MM.1S (cell line): ENCODE data around the gene FBXL4.

Experiments
- DNase-seq: peaks from one replicate; pipeline ENCODE4 v3.0.0-alpha.2; 2015
- H2AFZ ChIP-seq: fragments of 300-600 bp; sonication (generic); 2 replicates; pipeline ENCODE4 v1.6.0; 2016; ENCODE audit warnings: antibody characterized with exemption, low read length
- H3F3A ChIP-seq: fragments of 300-600 bp; sonication (generic); 2 replicates; pipeline ENCODE4 v1.6.1; 2016; ENCODE audit warnings: mild to moderate bottlenecking, antibody characterized with exemption, low read length, moderate library complexity, mixed read lengths; ENCODE audit not compliant: insufficient read depth
- H3K27ac ChIP-seq: fragments of 300-600 bp; sonication (generic); 2 replicates; pipeline ENCODE4 v1.5.1; 2016; ENCODE audit warnings: mild to moderate bottlenecking, low read length
- H3K27me3 ChIP-seq: fragments of 300-600 bp; sonication (generic); replicated peaks from 2 replicates; pipeline ENCODE4 v1.6.0; 2016; ENCODE audit warnings: low read length; ENCODE audit not compliant: insufficient read depth
- H3K36me3 ChIP-seq: fragments of 300-600 bp; sonication (generic); replicated peaks from 2 replicates; pipeline ENCODE4 v1.6.1; 2016; ENCODE audit warnings: mild to moderate bottlenecking, low read length, mixed read lengths; ENCODE audit not compliant: insufficient read depth
- H3K4me1 ChIP-seq: fragments of 300-600 bp; sonication (generic); 2 replicates; pipeline ENCODE4 v1.6.1; 2016; ENCODE audit warnings: low read length, mixed read lengths
- H3K4me2 ChIP-seq: fragments of 300-600 bp; sonication (generic); 2 replicates; pipeline ENCODE4 v1.6.0; 2016; ENCODE audit warnings: low read depth, low read length
- H3K4me3 ChIP-seq: fragments of 300-600 bp; sonication (generic); 2 replicates; pipeline ENCODE4 v1.5.1; 2016; ENCODE audit warnings: low read length, mixed read lengths
- H3K79me2 ChIP-seq: fragments of 300-600 bp; sonication (generic); 2 replicates; pipeline ENCODE4 v1.6.1; 2016; ENCODE audit warnings: mixed run types, low read length, mixed read lengths
- H3K9ac ChIP-seq: fragments of 300-600 bp; sonication (generic); 2 replicates; pipeline ENCODE4 v1.6.1; 2016; ENCODE audit warnings: low read length, mixed read lengths
- H3K9me2 ChIP-seq: fragments of 300-600 bp; sonication (generic); replicated peaks from 2 replicates; pipeline ENCODE4 v1.6.1; 2016; ENCODE audit warnings: mild to moderate bottlenecking, low read length, mixed read lengths; ENCODE audit not compliant: insufficient read depth
- H3K9me3 ChIP-seq: fragments of 300-600 bp; sonication (generic); replicated peaks from 2 replicates; pipeline ENCODE4 v1.6.1; 2016; ENCODE audit warnings: mild to moderate bottlenecking, low read length, mixed read lengths; ENCODE audit not compliant: insufficient read depth
- H4K20me1 ChIP-seq: fragments of 300-600 bp; sonication (generic); 2 replicates; pipeline ENCODE4 v1.6.1; 2016; ENCODE audit warnings: mild to moderate bottlenecking, low read length, moderate library complexity, mixed read lengths; ENCODE audit not compliant: insufficient read depth
- CTCF ChIP-seq: fragments of 300-600 bp; sonication (generic); IDR thresholded peaks from 2 replicates; pipeline ENCODE4 v1.5.1; 2016; ENCODE audit warnings: antibody characterized with exemption, low read length, mixed read lengths
- EZH2 ChIP-seq: fragments of 300-600 bp; sonication (generic); optimal IDR thresholded peaks from 2 replicates; pipeline ENCODE3; 2017; ENCODE audit warnings: low read depth, mild to moderate bottlenecking, antibody characterized with exemption, low read length, mixed read lengths
- EZH2phosphoT487 ChIP-seq: fragments of 300-600 bp; sonication (generic); IDR thresholded peaks from 2 replicates; pipeline ENCODE4 v1.6.1; 2018; ENCODE audit warnings: antibody characterized with exemption, low read length

Gene FBXL4

DNA sequence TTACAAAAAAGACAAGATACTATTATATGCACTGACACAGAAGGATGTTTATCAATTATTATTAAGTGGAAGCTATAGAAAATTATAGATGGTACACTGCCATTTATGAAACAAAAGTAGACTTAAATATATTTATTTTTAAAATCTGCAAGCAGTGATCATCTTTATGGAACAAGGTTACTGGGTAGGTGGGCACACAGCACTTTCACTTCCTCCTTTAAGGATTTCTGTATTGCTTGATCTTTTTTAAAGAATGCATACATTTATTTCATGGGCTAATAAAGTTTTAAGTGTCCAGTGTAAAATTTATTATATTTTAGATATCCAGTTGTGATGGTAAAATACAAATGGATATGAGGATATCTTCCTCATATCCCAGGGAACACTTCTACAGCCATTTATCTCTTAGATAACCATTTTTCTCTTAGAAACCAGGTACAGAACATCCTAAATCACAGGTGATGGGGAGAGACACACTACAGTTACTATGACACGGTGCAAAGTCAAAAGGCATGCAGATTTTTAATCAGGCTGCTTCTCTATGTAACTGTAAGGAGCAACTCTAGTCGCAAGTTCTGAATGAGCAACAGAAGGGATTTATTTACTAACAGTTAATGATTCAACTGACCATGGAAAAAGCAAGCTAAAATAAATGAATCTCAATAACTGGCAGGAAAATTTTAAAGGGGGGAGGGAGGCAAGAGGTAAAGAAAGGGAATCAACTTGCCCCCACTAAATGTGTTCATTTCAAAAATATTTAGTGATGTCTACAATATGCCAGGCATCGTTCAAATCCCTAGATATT is 2.2 kb downstream of the FBXL4 start:
- no peaks in the 10 kb centered on the region for H4K20me1 ChIP-seq
- peaks cover 61% of the 10 kb centered on the region for H3K79me2 ChIP-seq
- TF ChIP-seq EZH2phosphoT487, result no peak
- no peak for TF ChIP-seq EZH2
- TF ChIP-seq CTCF, result no peak
- no peak overlapping the region for H2AFZ ChIP-seq
- no peak for DNase-seq
- peaks cover 9% of the 10 kb centered on the region; the same call in 1 of the 2 replicates for H3F3A ChIP-seq
- H3K9me3 ChIP-seq, result no peaks in the 10 kb centered on the region
- H3K9ac ChIP-seq, result no peak overlapping the region
- no peaks in the 10 kb centered on the region for H3K9me2 ChIP-seq
- H3K27me3 ChIP-seq, result no peaks in the 10 kb centered on the region
- H3K36me3 ChIP-seq, result no peaks in the 10 kb centered on the region; the same call in 1 of the 2 replicates
- peaks cover 12% of the 10 kb centered on the region; the same call in 1 of the 2 replicates for H3K4me1 ChIP-seq
- no peak overlapping the region for H3K4me3 ChIP-seq
- no peak overlapping the region for H3K27ac ChIP-seq
- no peak overlapping the region for H3K4me2 ChIP-seq

GRCh38 chr6:98944598-98945081 is 3.1 kb downstream of the FBXL4 start:
- no peak overlapping the region for H3K27ac ChIP-seq

DNA sequence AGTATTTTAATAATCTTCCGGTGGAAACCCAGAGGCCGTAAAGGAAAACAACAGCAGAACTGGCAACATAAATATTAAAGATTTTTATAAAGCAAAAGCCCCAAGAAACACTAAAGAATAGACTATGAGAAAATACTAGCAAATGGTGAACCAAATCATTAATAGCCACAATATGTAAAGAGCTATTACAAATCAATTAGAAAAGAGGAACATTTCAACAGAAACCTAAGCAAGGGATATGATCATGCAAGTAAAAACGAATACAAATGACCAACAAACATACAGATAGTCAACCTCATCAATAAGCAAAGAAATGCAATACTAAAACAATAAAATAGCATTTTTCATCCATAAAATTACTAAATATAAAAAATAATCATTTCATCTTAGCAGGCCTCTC is 3.6 kb downstream of the FBXL4 start:
- TF ChIP-seq EZH2 (no peak), EZH2phosphoT487 (no peak), CTCF (no peak)
- no peak for DNase-seq
- no peaks in the 10 kb centered on the region for H3K27me3 ChIP-seq
- H3K9me2 ChIP-seq, result no peaks in the 10 kb centered on the region
- peaks cover 64% of the 10 kb centered on the region for H3K79me2 ChIP-seq
- no peak overlapping the region for H3K4me3 ChIP-seq
- no peaks in the 10 kb centered on the region for H4K20me1 ChIP-seq
- H3K9me3 ChIP-seq, result no peaks in the 10 kb centered on the region
- H3K9ac ChIP-seq, result no peak overlapping the region
- H3K36me3 ChIP-seq, result no peaks in the 10 kb centered on the region; the same call in 1 of the 2 replicates
- H2AFZ ChIP-seq, result no peak overlapping the region
- H3K27ac ChIP-seq, result no peak overlapping the region
- peaks cover 9% of the 10 kb centered on the region; the same call in 1 of the 2 replicates for H3F3A ChIP-seq
- H3K4me1 ChIP-seq, result peaks cover 12% of the 10 kb centered on the region; the same call in 1 of the 2 replicates
- H3K4me2 ChIP-seq, result no peak overlapping the region

More at GRCh38 chr6:98944598-98945081, 3.1 kb downstream of the FBXL4 start:
- Histone ChIP-seq H2AFZ (no peak overlapping the region), H3K9me3 (no peaks in the 10 kb centered on the region), H4K20me1 (no peaks in the 10 kb centered on the region), H3K9ac (no peak overlapping the region), H3F3A (peaks cover 9% of the 10 kb centered on the region; the same call in 1 of the 2 replicates), H3K27me3 (no peaks in the 10 kb centered on the region), H3K9me2 (no peaks in the 10 kb centered on the region), H3K36me3 (no peaks in the 10 kb centered on the region; the same call in 1 of the 2 replicates), H3K4me3 (no peak overlapping the region), H3K4me2 (no peak overlapping the region), H3K4me1 (peaks cover 12% of the 10 kb centered on the region; the same call in 1 of the 2 replicates), H3K79me2 (peaks cover 61% of the 10 kb centered on the region)
- DNase-seq, result no peak
- no peak for TF ChIP-seq CTCF
- no peak for TF ChIP-seq EZH2phosphoT487
- TF ChIP-seq EZH2, result no peak
